ENCODE measurements around the gene FBXO44.

The FBXO44 gene

DNA sequence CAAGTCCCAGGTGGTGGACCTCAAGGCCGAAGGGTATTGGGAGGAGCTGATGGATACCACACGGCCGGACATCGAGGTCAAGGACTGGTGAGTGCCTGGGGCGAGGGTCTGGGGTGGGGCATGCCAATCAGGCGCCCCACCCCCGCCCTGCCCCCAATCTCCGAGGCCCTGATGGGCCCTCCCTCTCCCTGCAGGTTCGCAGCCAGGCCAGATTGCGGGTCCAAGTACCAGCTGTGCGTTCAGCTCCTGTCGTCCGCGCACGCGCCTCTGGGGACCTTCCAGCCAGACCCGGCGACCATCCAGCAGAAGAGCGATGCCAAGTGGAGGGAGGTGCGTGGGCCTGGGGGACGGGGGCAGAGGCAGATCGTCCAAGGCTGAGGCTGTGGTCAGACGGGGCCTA, 3.9 kb downstream of the FBXO44 start:
- no peak for DNase-seq (ENCODE audit: low read depth in 2 of 2)

DNA sequence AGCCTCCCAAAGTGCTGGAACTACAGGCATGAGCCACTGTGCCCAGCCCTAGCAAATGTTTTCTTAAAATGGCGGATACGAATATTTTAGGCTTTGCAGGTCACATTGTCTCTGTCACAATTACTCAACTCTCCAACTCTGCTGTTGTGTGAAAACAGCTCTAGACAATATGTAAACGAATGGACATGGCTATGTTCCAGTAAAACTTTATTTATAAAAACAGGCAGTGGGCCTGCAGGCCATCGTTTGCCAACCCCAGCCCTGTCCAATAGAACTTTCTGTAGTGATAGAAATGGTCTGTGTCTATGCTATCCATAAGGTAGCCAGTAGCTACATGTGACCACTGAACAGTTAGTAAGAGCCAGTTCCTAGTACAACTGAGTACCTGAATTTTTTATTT, 5.1 kb downstream of the FBXO44 start:
- no peak for DNase-seq (ENCODE audit: low read depth in 2 of 2)

- DNase-seq (ENCODE audit: low read depth in 2 of 2) = no peak
These were observed 6.4 kb downstream of the FBXO44 start for GRCh38 chr1:11661103-11661502.

DNA sequence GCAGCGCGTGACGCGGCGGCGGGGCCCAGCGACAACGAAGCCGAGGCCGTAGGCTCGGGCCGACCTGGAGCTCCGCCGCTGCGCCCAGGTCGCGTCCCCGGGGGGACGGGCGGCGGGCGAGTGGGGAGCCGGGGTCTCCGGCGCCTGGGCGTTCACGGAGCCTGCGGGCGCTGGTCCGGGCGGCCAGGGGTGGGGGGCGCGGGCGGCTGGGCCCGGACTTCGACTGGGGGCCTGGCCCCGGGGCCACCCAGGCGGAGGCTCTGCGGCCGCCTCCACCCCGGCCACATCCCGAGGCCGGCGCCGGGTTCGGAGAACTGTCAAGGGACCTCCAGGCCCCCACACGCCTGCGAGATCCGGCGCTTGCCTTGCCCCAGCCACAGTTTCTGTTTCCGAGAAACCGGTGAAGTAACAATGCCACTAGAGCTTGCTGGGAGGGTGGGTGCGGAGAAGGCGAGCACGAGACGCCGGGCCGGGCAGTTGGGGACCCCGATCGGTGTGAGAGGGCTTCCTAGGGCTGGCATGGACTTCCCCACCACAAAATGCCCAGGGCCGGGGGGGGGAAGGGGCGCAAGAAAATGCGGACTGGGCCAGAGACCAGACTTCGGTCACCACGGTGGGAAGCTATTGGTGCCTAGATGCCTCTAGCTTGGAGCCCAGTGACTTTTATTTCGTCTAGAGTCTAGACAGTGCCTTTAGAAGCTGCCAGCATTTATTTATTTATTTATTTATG, 9.8 kb downstream of the FBXO44 start:
- peak; percentile 19 to 47 for DNase-seq (ENCODE audit: low read depth in 2 of 2)

DNA sequence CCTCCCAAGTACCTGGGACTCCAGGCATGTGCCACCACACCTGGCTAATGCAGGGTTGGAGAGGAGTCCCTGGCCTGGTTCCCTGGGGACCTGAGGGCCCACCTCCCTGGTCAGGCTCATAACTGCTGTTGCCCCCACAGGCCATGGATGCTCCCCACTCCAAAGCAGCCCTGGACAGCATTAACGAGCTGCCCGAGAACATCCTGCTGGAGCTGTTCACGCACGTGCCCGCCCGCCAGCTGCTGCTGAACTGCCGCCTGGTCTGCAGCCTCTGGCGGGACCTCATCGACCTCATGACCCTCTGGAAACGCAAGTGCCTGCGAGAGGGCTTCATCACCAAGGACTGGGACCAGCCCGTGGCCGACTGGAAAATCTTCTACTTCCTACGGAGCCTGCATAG, 13.8 kb downstream of the FBXO44 start:
- no peak for DNase-seq (ENCODE audit: low read depth in 2 of 2)

GRCh38 chr1:11670747-11671146, 16.1 kb downstream of the FBXO44 start:
- DNase-seq (ENCODE audit: low read depth in 2 of 2) = no peak

- no peak for DNase-seq (ENCODE audit: low read depth in 2 of 2)
These were observed 16.5 kb downstream of the FBXO44 start for GRCh38 chr1:11671205-11671543.

DNA sequence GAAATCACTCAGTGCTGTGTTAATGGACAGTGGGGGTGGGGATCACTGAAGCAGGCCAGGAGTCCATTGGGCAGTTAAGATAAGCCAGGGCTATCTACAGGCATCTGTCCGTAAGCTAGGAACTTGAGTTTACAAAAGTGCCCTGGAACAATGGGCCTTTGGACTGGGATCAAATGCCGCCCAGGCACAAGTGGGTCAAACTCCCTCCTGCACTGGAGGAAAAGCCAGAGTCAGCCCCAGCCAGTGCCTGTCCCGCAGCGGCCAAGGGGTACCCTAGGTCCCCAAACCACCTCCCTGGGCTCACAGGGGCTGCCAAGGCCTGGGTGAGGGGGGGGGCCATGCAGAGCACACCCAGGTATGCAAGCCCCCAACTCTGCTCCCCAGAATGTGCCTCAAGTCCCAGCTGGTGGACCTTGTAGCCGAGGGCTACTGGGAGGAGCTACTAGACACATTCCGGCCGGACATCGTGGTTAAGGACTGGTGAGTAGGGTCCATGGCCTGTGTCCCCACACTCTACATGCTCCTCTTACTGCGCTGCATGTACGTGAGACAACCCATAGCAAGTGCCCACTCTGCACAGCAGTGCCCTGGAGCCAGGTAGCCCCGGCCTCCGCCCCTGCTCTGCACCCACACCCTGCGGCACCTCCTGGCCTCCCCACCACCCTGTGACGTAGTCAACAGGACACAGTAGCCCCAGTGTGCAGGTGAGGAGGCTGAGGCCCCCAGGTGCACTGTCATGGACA, 17.0 kb downstream of the FBXO44 start:
- DNase-seq (ENCODE audit: low read depth in 2 of 2) = no peak

- DNase-seq (ENCODE audit: low read depth in 2 of 2) = no peak
These were observed 18.6 kb downstream of the FBXO44 start for GRCh38 chr1:11673089-11673769.

- DNase-seq (ENCODE audit: low read depth in 2 of 2) = no peak
These were observed 19.8 kb downstream of the FBXO44 start for GRCh38 chr1:11674488-11674887.

DNA sequence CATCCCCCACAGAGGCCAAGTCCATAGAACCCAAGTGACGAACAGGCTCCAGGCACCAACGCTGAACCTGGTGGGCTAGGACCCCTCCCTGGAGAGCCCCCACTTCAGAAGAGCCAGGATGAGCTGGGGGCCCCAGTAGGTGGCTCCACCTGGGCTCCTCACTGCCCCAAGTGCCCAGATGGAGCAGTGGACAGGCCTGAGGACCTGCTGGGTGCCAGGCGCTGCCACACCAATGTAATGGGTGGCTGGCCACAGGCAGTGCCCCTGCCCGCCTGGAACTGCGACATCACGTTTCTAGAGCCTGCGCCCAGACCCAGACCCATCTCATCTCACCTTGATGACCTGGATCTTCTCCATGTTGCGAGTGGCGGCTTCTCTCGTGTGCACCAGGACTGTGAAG, 20.6 kb downstream of the FBXO44 start:
- no peak for DNase-seq (ENCODE audit: low read depth in 2 of 2)

DNA sequence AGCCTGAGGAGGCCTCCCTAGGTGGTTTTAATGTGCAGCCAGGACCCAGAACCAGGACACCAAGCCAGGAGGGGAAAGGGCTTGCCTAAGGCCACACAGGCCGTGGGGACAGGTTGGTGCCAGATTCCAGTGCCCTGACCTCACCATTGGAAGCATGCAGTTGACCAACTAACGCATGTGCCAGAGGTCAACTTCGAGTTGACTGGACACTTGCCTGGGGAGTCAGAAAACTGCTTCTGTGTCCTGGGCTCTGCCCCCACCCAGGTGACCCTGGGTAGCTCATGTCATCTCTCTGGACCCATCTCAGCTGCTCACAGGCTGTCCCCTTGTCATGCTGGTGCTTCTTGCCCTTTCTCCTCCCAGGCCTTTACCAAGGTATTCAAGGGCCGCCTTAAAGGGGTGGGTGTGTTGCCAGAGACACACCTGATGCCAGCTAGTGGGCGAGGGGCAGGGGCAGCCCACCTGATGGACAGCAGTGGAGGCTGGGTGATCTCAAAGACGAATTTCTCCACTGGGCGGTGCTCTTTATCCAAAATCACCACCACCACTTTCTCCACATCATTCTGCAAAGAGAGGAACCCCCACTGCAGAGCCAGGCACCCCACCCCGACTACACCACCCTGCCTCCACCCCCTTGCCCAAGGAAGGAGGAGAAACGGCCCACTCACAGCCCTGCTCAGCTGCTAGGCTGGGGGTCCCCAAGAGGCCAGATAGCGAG, 21.9 kb downstream of the FBXO44 start:
- DNase-seq (ENCODE audit: low read depth in 2 of 2) = no peak

DNA sequence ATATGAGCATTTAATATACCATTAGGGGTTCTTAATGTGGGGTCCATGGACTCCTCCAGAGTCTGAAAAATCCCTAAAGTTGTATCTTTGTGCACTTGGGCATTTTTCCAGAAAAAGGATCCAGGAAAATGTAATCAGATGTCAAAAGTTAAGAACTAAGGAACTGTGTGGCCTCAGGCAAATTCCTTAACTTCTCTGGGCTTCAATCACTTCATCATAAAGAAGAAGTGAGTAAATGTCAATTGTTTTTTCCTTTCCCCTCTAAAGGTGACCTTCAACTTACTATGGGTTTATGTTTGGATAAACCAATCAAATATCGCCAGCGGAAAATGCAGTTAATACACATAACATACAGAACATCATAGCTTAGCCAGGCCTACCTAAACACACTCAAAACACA, 23.8 kb downstream of the FBXO44 start:
- DNase-seq (ENCODE audit: low read depth in 2 of 2) = no peak

GRCh38 chr1:11680270-11681070, 25.8 kb downstream of the FBXO44 start:
- no peak for DNase-seq (ENCODE audit: low read depth in 2 of 2)

DNA sequence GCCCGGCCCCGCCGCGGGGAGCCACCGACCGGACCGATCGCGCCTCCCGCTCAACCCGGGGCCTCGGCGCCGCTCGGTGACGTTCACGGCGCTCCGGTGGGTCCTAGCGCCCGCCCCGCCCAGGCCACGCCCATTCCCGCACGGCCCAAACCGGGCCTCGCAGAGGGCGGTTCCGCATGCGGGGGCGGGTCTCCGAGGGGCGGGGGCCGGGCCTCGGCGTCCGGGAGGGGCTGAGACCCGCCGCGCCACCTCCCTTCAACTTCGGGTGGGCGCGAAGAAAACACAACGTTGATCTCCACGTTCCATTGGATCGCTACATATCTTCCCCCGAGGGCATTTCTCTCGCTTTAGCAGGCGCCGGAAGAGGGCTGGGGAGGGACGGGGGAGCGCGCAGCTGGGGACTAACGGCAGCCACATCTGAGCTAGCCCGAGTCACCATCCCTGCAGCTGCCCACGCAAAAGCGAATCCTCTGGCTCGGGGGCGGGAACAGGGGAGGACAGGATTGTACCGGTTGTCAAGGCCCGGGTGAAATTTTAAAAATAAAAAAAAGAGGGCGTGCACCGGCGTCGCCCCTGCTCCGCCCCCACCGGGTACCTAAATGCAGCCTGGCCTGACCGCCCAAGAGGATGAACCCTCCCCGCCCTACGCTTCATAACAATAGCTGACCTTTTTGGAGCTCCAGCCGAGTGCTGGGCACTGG, 26.5 kb downstream of the FBXO44 start, which contains the start of gene MAD2L2:
MAD2L2 (minus strand) TSS at position 78 of the 701 bp plus-strand sequence. CDS start 547 bp downstream, outside the sequence.
- peak; percentile 71 to 87 for DNase-seq (ENCODE audit: low read depth in 2 of 2)

DNA sequence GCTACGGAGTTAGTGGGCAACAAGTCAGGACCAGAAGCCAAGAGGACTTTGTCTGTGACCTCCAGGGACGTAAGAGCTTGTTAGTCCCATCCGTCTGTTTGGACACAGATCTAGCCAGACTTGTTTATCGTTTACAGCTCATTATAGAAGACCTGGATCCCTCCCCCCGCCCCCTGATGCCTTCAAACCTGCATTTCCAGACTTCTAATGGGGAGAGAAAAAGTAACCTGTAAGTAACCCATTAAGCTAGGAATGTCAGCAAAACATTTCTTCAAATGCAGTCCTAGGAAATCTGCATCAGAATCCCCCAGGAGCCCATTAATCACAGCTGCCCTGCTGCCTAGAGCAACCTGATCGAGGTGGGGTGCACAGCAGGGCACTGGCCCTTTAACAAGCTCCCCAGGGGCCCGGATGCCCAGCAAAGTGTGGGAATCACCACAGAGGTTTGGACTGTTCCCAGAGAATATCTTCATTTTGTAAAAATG, 27.7 kb downstream of the FBXO44 start:
- DNase-seq (ENCODE audit: low read depth in 2 of 2) = no peak

DNA sequence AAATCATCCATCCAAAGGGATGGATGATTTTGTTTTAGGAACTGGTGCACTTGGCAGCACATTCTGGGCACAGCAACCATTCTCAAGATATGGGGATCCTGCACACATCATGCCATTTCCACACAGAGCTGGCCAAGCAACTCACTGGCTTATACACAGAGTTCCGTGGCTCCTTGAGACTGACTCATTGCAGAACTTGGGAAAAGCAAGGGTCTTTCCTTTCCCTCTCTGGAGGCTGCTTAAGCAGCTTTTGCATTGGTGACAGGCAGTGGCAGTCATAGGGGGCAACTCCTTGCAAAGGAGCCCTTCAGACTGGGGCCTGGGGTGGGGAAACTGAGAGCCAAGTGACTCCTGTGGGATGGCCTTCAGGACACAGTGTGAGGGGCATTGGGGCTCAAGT, 28.1 kb downstream of the FBXO44 start:
- DNase-seq (ENCODE audit: low read depth in 2 of 2) = no peak

GRCh38 chr1:11684070-11684469, 29.4 kb downstream of the FBXO44 start:
- no peak for DNase-seq (ENCODE audit: low read depth in 2 of 2)

DNA sequence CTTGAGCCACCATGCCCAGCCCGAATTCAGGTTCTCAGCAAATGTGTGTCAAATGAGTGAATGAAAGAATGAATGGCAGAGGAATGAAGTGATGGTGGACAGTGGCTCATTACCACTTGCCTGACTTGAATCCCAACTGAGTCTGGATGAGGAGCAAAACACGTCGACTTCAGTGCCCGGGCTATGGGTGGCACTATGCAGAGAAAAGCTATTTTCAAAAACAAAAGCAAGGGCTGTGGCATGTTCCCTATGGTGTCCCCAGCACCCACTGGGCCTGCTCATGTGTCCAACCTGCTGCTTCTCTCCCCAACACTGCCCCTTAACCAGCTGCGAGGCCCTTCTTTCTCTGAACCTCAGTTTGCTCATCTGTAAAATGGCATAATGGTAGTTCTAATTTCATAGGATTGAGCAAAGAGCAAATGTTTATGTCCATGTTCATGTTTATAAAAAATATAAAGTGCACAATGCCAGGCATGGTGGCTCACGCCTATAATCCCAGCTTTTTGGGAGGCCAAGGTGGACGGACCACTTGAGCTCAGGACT, 30.6 kb downstream of the FBXO44 start:
- no peak for DNase-seq (ENCODE audit: low read depth in 2 of 2)

DNA sequence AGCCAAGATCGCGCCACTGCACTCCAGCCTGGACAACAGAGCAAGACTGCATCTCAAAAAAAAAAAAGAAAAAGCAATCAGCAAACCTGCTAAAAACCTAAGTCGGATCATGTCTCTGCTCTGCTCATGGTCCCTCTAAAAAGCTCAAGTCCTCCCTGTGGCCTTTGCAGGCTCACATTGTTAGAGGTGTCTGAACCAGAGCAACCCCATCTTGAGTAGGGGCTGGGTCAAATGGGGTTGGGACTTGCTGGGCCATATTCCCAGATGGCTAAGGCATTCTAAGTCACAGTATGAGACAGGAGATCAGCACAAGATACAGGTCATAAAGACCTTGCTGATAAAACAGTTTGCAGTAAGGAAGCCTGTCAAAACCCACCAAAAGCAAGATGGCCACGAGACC, 33.8 kb downstream of the FBXO44 start:
- no peak for DNase-seq (ENCODE audit: low read depth in 2 of 2)

All from stimulated activated CD4-positive, alpha-beta T cell treated with anti-CD3 and anti-CD28 coated beads, Interleukin-12 subunit alpha, Interleukin-12 subunit beta, amount 100 ng/mL, for 24 hours (primary cell).